GM12878 (cell line): Measurements from ENCODE around the gene OR56B1. TPM values are rescaled to one million over a fixed set of nuclear protein-coding genes. Genes with fewer than 3 reads are reported as not detected.

Source experiments
- ATAC-seq: fragments of 200-7000 bp; cut with Tn5 transposase; 3 replicates; pipeline ENCODE4 v1.9.1; 2020; ENCODE audit warnings: mild to moderate bottlenecking, moderate library complexity
- BruUV-seq: library from RNA; stranded (reverse); fragments of 400-500 nt; replicated peaks from 2 replicates; lab custom pipeline; 2021; lab: Mats Ljungman, UMichigan
- CTCF ChIA-PET: fragments of 300-600 bp; sonication (Branson Sonifier 250); formaldehyde crosslinking; extraction: SDS; loops from one replicate; lab custom pipeline; 2021; ENCODE audit warnings: inconsistent platforms; lab: Yijun Ruan, JAX
- POLR2A ChIA-PET: fragments of 350-600 bp; formaldehyde crosslinking; extraction: SDS; loops from one replicate; lab custom pipeline; 2021; ENCODE audit warnings: inconsistent platforms; lab: Charles Lee
- RAD21 ChIA-PET: fragments of 300-600 bp; sonication (Branson Sonifier 250); formaldehyde crosslinking; loops from one replicate; lab custom pipeline; 2023; ENCODE audit warnings: antibody characterized with exemption; ENCODE audit not compliant: unreplicated experiment; lab: Charles Lee
- SMC1A ChIA-PET: fragments of 300-600 bp; sonication (Branson Sonifier 250); formaldehyde crosslinking; loops from one replicate; lab custom pipeline; 2023; ENCODE audit not compliant: unreplicated experiment, uncharacterized antibody; lab: Charles Lee
- DNase-seq: peaks from one replicate; pipeline ENCODE4 v3.0.0-alpha.2; 2011; ENCODE audit warnings: low read depth, low spot score
- FAIRE-seq: peaks from 3 replicates; lab custom pipeline; 2011; peaks lifted over from hg19 to GRCh38; lab: Jason Lieb, UNC
- H2AFZ ChIP-seq: 2 replicates; pipeline ENCODE4 v1.6.0; 2011; ENCODE audit warnings: low read depth, low read length, control low read depth; ENCODE audit not compliant: control insufficient read depth
- H3K27ac ChIP-seq: 2 replicates; pipeline ENCODE4 v1.5.1; 2011; ENCODE audit warnings: control low read depth; ENCODE audit not compliant: control insufficient read depth, insufficient read depth
- H3K27me3 ChIP-seq, 2 experiments: replicated peaks in 1 of 2; 2 replicates each; pipeline versions ENCODE4 v1.6.0 to v1.6.1; 2011; ENCODE audit warnings: low read length in 1 of 2; ENCODE audit not compliant: control insufficient read depth in 2 of 2, insufficient read depth in 2 of 2
- H3K36me3 ChIP-seq, 2 experiments: 2 replicates each; pipeline ENCODE4 v1.5.1; 2011; ENCODE audit warnings: low read length in 1 of 2; ENCODE audit not compliant: control insufficient read depth in 2 of 2, insufficient read depth in 2 of 2
- H3K4me1 ChIP-seq: 2 replicates; pipeline ENCODE4 v1.6.1; 2011; ENCODE audit warnings: mild to moderate bottlenecking, low read length, moderate library complexity, mixed read lengths; ENCODE audit not compliant: control insufficient read depth, insufficient read depth
- H3K4me2 ChIP-seq: 2 replicates; pipeline ENCODE4 v1.6.0; 2011; ENCODE audit warnings: control low read depth; ENCODE audit not compliant: control insufficient read depth, insufficient read depth
- H3K4me3 ChIP-seq: fragments of 200-600 bp; sonication (generic); 2 replicates; pipeline ENCODE4 v1.5.1; 2016
- H3K79me2 ChIP-seq: 2 replicates; pipeline ENCODE4 v1.6.0; 2011; ENCODE audit warnings: low read length; ENCODE audit not compliant: control insufficient read depth, insufficient read depth
- H3K9ac ChIP-seq: 2 replicates; pipeline ENCODE4 v1.8.0; 2011; ENCODE audit warnings: low read length, control low read depth, mixed read lengths; ENCODE audit not compliant: control insufficient read depth, insufficient read depth
- H3K9me3 ChIP-seq: replicated peaks from 3 replicates; pipeline ENCODE4 v1.5.1; 2011; ENCODE audit warnings: mild to moderate bottlenecking, low read length; ENCODE audit not compliant: control insufficient read depth, insufficient read depth
- H4K20me1 ChIP-seq: 2 replicates; pipeline ENCODE4 v1.6.0; 2011; ENCODE audit not compliant: control insufficient read depth, insufficient read depth
- CBX3 ChIP-seq: fragments of 200-600 bp; sonication (generic); IDR thresholded peaks from 2 replicates; pipeline ENCODE4 v1.6.1; 2016; ENCODE audit warnings: low read depth, borderline replicate concordance
- CEBPZ ChIP-seq: fragments of 150-350 bp; IDR thresholded peaks from 2 replicates; pipeline ENCODE4 v1.6.1; 2016; ENCODE audit warnings: low read depth, low read length
- CREB1 ChIP-seq: IDR thresholded peaks from 2 replicates; pipeline ENCODE4 v1.6.1; 2012; ENCODE audit warnings: low read depth, mild to moderate bottlenecking, inconsistent platforms
- CTCF ChIP-seq, 3 experiments: IDR thresholded peaks in 2 of 3; conservative IDR thresholded peaks in 1 of 3; 2 replicates each; pipeline ENCODE4 v1.5.1; 2011; ENCODE audit warnings: low read depth in 3 of 3, low read length in 3 of 3, mild to moderate bottlenecking in 3 of 3, control low read depth in 2 of 3, moderate library complexity in 2 of 3, inconsistent platforms in 1 of 3, mixed read lengths in 1 of 3; ENCODE audit not compliant: control insufficient read depth in 2 of 3, insufficient read depth in 1 of 3; ENCODE audit errors: extremely low read depth in 1 of 3
- GABPA ChIP-seq: IDR thresholded peaks from 2 replicates; pipeline ENCODE4 v1.6.1; 2014; ENCODE audit warnings: antibody characterized with exemption, low read depth, mild to moderate bottlenecking, inconsistent platforms
- JUND ChIP-seq: IDR thresholded peaks from 2 replicates; pipeline ENCODE4 v1.6.1; 2012; ENCODE audit warnings: low read depth, mild to moderate bottlenecking, low read length, improper control_type of control experiment, moderate library complexity
- MYB ChIP-seq: fragments of 150-350 bp; IDR thresholded peaks from 2 replicates; pipeline ENCODE4 v1.6.1; 2014; ENCODE audit warnings: mild to moderate bottlenecking, low read depth, low read length, borderline replicate concordance
- POLR2AphosphoS5 ChIP-seq: IDR thresholded peaks from 2 replicates; pipeline ENCODE4 v1.6.1; 2011; ENCODE audit warnings: mild to moderate bottlenecking, low read length, inconsistent platforms
- PRDM15 ChIP-seq: fragments of 450-650 bp; formaldehyde crosslinking; IDR thresholded peaks from 2 replicates; pipeline ENCODE4 v1.4.0; 2020; ENCODE audit warnings: mild to moderate bottlenecking, moderate library complexity
- RCOR1 ChIP-seq: conservative IDR thresholded peaks from 2 replicates; pipeline ENCODE4 v1.6.1; 2012; ENCODE audit warnings: low read depth, low read length, improper control_type of control experiment
- RFX5 ChIP-seq: IDR thresholded peaks from 2 replicates; pipeline ENCODE4 v1.6.1; 2011; ENCODE audit warnings: low read depth, low read length, improper control_type of control experiment
- RUNX3 ChIP-seq: IDR thresholded peaks from 2 replicates; pipeline ENCODE4 v1.6.1; 2012; ENCODE audit warnings: low read length, inconsistent platforms
- SMAD5 ChIP-seq: IDR thresholded peaks from 2 replicates; pipeline ENCODE4 v1.6.1; 2016; ENCODE audit warnings: antibody characterized with exemption, low read depth
- ZNF384 ChIP-seq: IDR thresholded peaks from 2 replicates; pipeline ENCODE4 v1.6.1; 2012; ENCODE audit warnings: low read depth, mild to moderate bottlenecking, low read length, improper control_type of control experiment, borderline replicate concordance
- WGBS: methylation state at CpG from one replicate; pipeline ENCODE4 v1.1.6; 2016; ENCODE audit warnings: low lambda C conversion rate; ENCODE audit not compliant: insufficient replicate concordance, insufficient coverage; ENCODE audit errors: missing lambda C conversion rate; 5-methylcytosine and 5-hydroxymethylcytosine counted together
- in situ Hi-C: fragments of 300-500 bp; cut with MboI; formaldehyde crosslinking; loops from 9 replicates; pipeline ENCODE4 v1.14.3; 2018; ENCODE audit warnings: mixed read lengths
- intact Hi-C: fragments of 100-400 bp; cut with micrococcal nuclease; formaldehyde crosslinking; loops from one replicate; pipeline ENCODE4 v1.14.2; 2022; ENCODE audit not compliant: unreplicated experiment
- polyA plus RNA-seq, 11 experiments: library from polyadenylated mRNA; depleted of rRNA in 4 of 11; unstranded in 6 of 11; stranded (reverse) in 5 of 11; fragments of >200 nt; fragmentation: Nextera tagmentation in 4 of 11; fragmentation: Illumina TruSeq in 1 of 11; extraction: Ambion mirVana in 4 of 11; extraction: Trizol in 1 of 11; gene quantifications; 1 replicate in 1 of 11; 2 replicates in 10 of 11; pipeline versions ENCODE4 v1.2.1 to v1.2.3, GENCODE V29; 2011 to 2016; ENCODE audit warnings: inconsistent platforms in 2 of 11, missing spikeins in 2 of 11, low read depth in 1 of 11
- total RNA-seq, 4 experiments: library from RNA; depleted of rRNA in 3 of 4; stranded (reverse); fragments of >200 nt in 3 of 4; fragmentation: Illumina TruSeq in 1 of 4; extraction: Trizol in 1 of 4; gene quantifications; 2 replicates each; pipeline versions ENCODE4 v1.2.1 to v1.2.3, GENCODE V29; 2013 to 2021

Gene OR56B1
- total and polyA plus RNA-seq, 10 of the 15 experiments (the other 5 are each of a cell fraction or from before 2014, with no cell fraction given) = 0.04 to 0.71 (median 0.36) TPM; not detected in 3

GRCh38 chr11:5712507-5712906 is 23.7 kb upstream of the OR56B1 start:
- no TSS peak for BruUV-seq
- intact Hi-C loops (loop anchor here (1.0 kb wide), 1 partner anchor 112 kb away; no protein-coding TSS in a partner anchor), in situ Hi-C loops (no loop called here)
- Histone ChIP-seq H2AFZ (no peak overlapping the region), H3K9me3 (no peaks in the 10 kb centered on the region; the same call in 2 of the 3 replicates), H3K36me3 (peaks cover 2 to 19% of the 10 kb centered on the region in 2 experiments), H3K4me3 (no peak overlapping the region), H3K79me2 (no peaks in the 10 kb centered on the region), H3K27ac (no peak overlapping the region), H3K9ac (no peak overlapping the region), H3K4me2 (no peak overlapping the region), H3K4me1 (no peaks in the 10 kb centered on the region), H4K20me1 (no peaks in the 10 kb centered on the region), H3K27me3 (no peaks in the 10 kb centered on the region)
- WGBS = 10% methylated on average over 1 of the region's 1 CpG
- POLR2A ChIA-PET = no interaction called here
- RAD21 ChIA-PET = interaction anchor here (0.6 to 4.6 kb wide), 3 partner anchors 22 to 117 kb away, joined by 3 to 26 read pairs (median 5); partner anchors contain the start of gene TRIM5
- FAIRE-seq (peak; percentile 57), ATAC-seq (peak; percentile 72), DNase-seq (no peak)
- SMC1A ChIA-PET = interaction anchor here (1.5 to 5.5 kb wide), 5 partner anchors 22 to 237 kb away, joined by 3 to 45 read pairs (median 6); partner anchors contain the start of genes TRIM22 and TRIM5
- CTCF ChIA-PET = interaction anchor here (0.8 to 4.4 kb wide), 14 partner anchors 12 to 179 kb away, joined by 3 to 28 read pairs (median 4); partner anchors contain the start of genes TRIM22, TRIM34 and TRIM5
- TF ChIP-seq JUND (no peak), CREB1 (no peak), ZNF384 (no peak), SMAD5 (no peak), CBX3 (no peak), PRDM15 (CRISPR knock-in tag) (no peak), CEBPZ (no peak), MYB (no peak), RUNX3 (no peak), GABPA (no peak), POLR2AphosphoS5 (0 out of 2 replicates have a peak, but pooled peaks have one; percentile 9), RCOR1 (no peak), RFX5 (no peak), CTCF (IDR thresholded peaks at IDR 0.05 in 2 of 3, conservative IDR thresholded peaks at IDR 0.05 in 1 of 3; ENCODE audit: control insufficient read depth in 2 of 3, extremely low read depth in 1 of 3, insufficient read depth in 1 of 3, low read depth in 3 of 3, low read length in 3 of 3) (peak; percentile 24 to 60 (median 50); a peak in 4 of 6 replicates)
